Cardiac ventricle fibroblast (primary cell): ENCODE measurements around the gene HSD17B7. TPM values are rescaled to one million over a fixed set of nuclear protein-coding genes. Genes with fewer than 3 reads are reported as not detected.

Experiments
- total RNA-seq: library from RNA; depleted of rRNA; stranded (reverse); fragments of >200 nt; gene quantifications from 2 replicates; pipeline ENCODE4 v1.2.3, GENCODE V29; 2015

Gene HSD17B7
- total RNA-seq, result 3.6 and 10.7 TPM in 2 replicates

GRCh38 chr1:162790303-162790984 lies at the start of gene HSD17B7:
HSD17B7 (plus strand) TSS chr1:162790702; CDS start chr1:162790801, 99 bp downstream.

GRCh38 chr1:162861101-162861500 lies 70.6 kb downstream of the HSD17B7 start, which contains the start of gene CCDC190:
CCDC190 (minus strand) TSS chr1:162861175; CDS start chr1:162859646, 1,529 bp downstream.

Other genes with a start within 250 kb of the HSD17B7 start
- gene UAP1, start 229.0 kb upstream of the HSD17B7 start, total RNA-seq, result 62.9 and 65.5 TPM in 2 replicates
- gene DDR2, start 158.2 kb upstream of the HSD17B7 start, total RNA-seq, result 95.1 and 106 TPM in 2 replicates
- gene CCDC190, start 70.5 kb downstream of the HSD17B7 start, total RNA-seq, result 0.24 and 0.31 TPM in 2 replicates